ENCODE data around the gene CDK1. TPM values are rescaled to one million over a fixed set of nuclear protein-coding genes. Genes with fewer than 3 reads are reported as not detected.

The CDK1 gene
- total RNA-seq, 1 experiment from 2014 or later = 78.9 TPM

GRCh38 chr10:60810437-60811182, 32.3 kb downstream of the CDK1 start:
- no peak overlapping the region for H2BK5ac ChIP-seq (ENCODE audit: insufficient read length, low read length)
- no peaks in the 10 kb centered on the region for H3K23me2 ChIP-seq (ENCODE audit: insufficient read length, low read depth, low read length, poor library complexity, severe bottlenecking)
- H4K5ac ChIP-seq (ENCODE audit: insufficient read length, low read depth, low read length) = no peak overlapping the region
- H3K4me1 Mint-ChIP-seq = no peaks in the 10 kb centered on the region
- H3K27ac ChIP-seq (ENCODE audit: insufficient read length, low read depth, low read length) = no peak overlapping the region
- H2AK5ac ChIP-seq (ENCODE audit: insufficient read length, low read length) = no peak overlapping the region
- H4K20me1 ChIP-seq (ENCODE audit: control insufficient read depth, insufficient read depth, insufficient read length) = no peaks in the 10 kb centered on the region
- no peaks in the 10 kb centered on the region for H3K36me3 Mint-ChIP-seq (ENCODE audit: insufficient read depth in 1 of 3, low read depth in 3 of 3)
- H3K56ac ChIP-seq (ENCODE audit: insufficient read length, low read depth, low read length) = no peak overlapping the region
- H2BK120ac ChIP-seq (ENCODE audit: low read depth, low read length, poor library complexity, severe bottlenecking) = no peak overlapping the region
- no peak overlapping the region for H2AFZ ChIP-seq (ENCODE audit: low read length)
- no peak overlapping the region for H3T11ph ChIP-seq (ENCODE audit: low read length)
- no peak overlapping the region for H3K18ac ChIP-seq (ENCODE audit: insufficient read length, low read depth, low read length)
- H4K91ac ChIP-seq (ENCODE audit: insufficient read length, low read depth, low read length) = no peak overlapping the region
- no peaks in the 10 kb centered on the region for H3K4me1 ChIP-seq (ENCODE audit: insufficient read depth, low read length)
- no peaks in the 10 kb centered on the region for H3K79me2 ChIP-seq (ENCODE audit: insufficient read depth, low read length)
- no peaks in the 10 kb centered on the region for H3K9me3 Mint-ChIP-seq
- H3K4me2 ChIP-seq (ENCODE audit: insufficient read depth, insufficient read length, low read length) = no peak overlapping the region
- no peak for TF ChIP-seq CTCF (conservative IDR thresholded peaks at IDR 0.05)
- H2BK15ac ChIP-seq (ENCODE audit: low read depth, low read length) = no peak overlapping the region
- no peak overlapping the region for H3K9ac ChIP-seq (ENCODE audit: extremely low read depth, insufficient read length, low read length)
- H3K4me3 Mint-ChIP-seq = no peak overlapping the region
- peak overlapping the region; percentile 49 for H2BK20ac ChIP-seq (ENCODE audit: low read depth, low read length, poor library complexity, severe bottlenecking)
- no peak overlapping the region for H2BK12ac ChIP-seq (ENCODE audit: insufficient read length, low read depth, low read length)
- no peaks in the 10 kb centered on the region for H3K27me3 Mint-ChIP-seq (ENCODE audit: low read depth)
- no peak for DNase-seq
- no peak overlapping the region for H3K4ac ChIP-seq (ENCODE audit: low read depth, low read length)
- H3K27me3 ChIP-seq (ENCODE audit: insufficient read depth, low read length) = no peaks in the 10 kb centered on the region
- H3K27ac Mint-ChIP-seq = no peak overlapping the region
- H4K8ac ChIP-seq (replicated peaks; ENCODE audit: insufficient read length, low read depth, low read length) = no peak overlapping the region
- no peak overlapping the region for H3K14ac ChIP-seq (ENCODE audit: insufficient read depth, low read length)
- no peaks in the 10 kb centered on the region for H3K9me3 ChIP-seq (ENCODE audit: control insufficient read depth, low read depth, low read length)
- no peaks in the 10 kb centered on the region for H3K79me1 ChIP-seq (ENCODE audit: insufficient read depth, low read depth, low read length, poor library complexity, severe bottlenecking)
- H3K23ac ChIP-seq (ENCODE audit: insufficient read length, low read depth, low read length) = no peak overlapping the region
- WGBS (ENCODE audit: extremely low coverage, insufficient read length, low lambda C conversion rate) = no CpG with 5 or more reads among the region's 4 CpGs
